Measurements from ENCODE around the gene APBB3.
"Not testable (repeated sequence)": the region's sequence is repeated elsewhere in the genome, so short reads cannot be mapped to it uniquely, and the experiment has no call there.

The APBB3 gene

GRCh38 chr5:140564196-140565023 lies at the start of gene APBB3, which contains the start of gene SLC35A4:
Gene APBB3 (minus strand): TSS chr5:140564598. CDS start chr5:140564245, 353 bp downstream.
Gene SLC35A4 (plus strand): TSS chr5:140564828. CDS start chr5:140567170, 2,342 bp downstream.
- peak; percentile 99 for DNase-seq (ENCODE audit: low spot score)

- DNase-seq (ENCODE audit: low spot score): no peak
Measured at GRCh38 chr5:140611020-140611521, 46.7 kb upstream of the APBB3 start.

GRCh38 chr5:140609126-140609525 lies 44.7 kb upstream of the APBB3 start:
- DNase-seq (ENCODE audit: low spot score): no peak

- DNase-seq (ENCODE audit: low spot score): no peak
Measured at GRCh38 chr5:140608722-140609121, 44.3 kb upstream of the APBB3 start.

- no peak for DNase-seq (ENCODE audit: low spot score)
Measured at GRCh38 chr5:140607031-140607430, 42.6 kb upstream of the APBB3 start.

- DNase-seq (ENCODE audit: low spot score): no peak
Measured at GRCh38 chr5:140605879-140606278, 41.5 kb upstream of the APBB3 start.

GRCh38 chr5:140603734-140604133 lies 39.3 kb upstream of the APBB3 start:
- no peak for DNase-seq (ENCODE audit: low spot score)

- not testable (repeated sequence) for DNase-seq (ENCODE audit: low spot score)
Measured at GRCh38 chr5:140603446-140603698, 39.0 kb upstream of the APBB3 start.

- no peak for DNase-seq (ENCODE audit: low spot score)
Measured at GRCh38 chr5:140602147-140602546, 37.7 kb upstream of the APBB3 start.

GRCh38 chr5:140600096-140600495 lies 35.7 kb upstream of the APBB3 start:
- no peak for DNase-seq (ENCODE audit: low spot score)

GRCh38 chr5:140598836-140599235 lies 34.4 kb upstream of the APBB3 start:
- DNase-seq (ENCODE audit: low spot score): no peak

GRCh38 chr5:140596321-140596741 lies 31.9 kb upstream of the APBB3 start:
- no peak for DNase-seq (ENCODE audit: low spot score)

GRCh38 chr5:140595538-140596300 lies 31.3 kb upstream of the APBB3 start:
- DNase-seq (ENCODE audit: low spot score): no peak

GRCh38 chr5:140594169-140594568 lies 29.8 kb upstream of the APBB3 start:
- no peak for DNase-seq (ENCODE audit: low spot score)

GRCh38 chr5:140593070-140593469 lies 28.7 kb upstream of the APBB3 start:
- not testable (repeated sequence) for DNase-seq (ENCODE audit: low spot score)

- DNase-seq (ENCODE audit: low spot score): no peak
Measured at GRCh38 chr5:140591747-140592372, 27.5 kb upstream of the APBB3 start.

- no peak for DNase-seq (ENCODE audit: low spot score)
Measured at GRCh38 chr5:140590861-140591260, 26.5 kb upstream of the APBB3 start.

- DNase-seq (ENCODE audit: low spot score): no peak
Measured at GRCh38 chr5:140588311-140589070, 24.1 kb upstream of the APBB3 start.

- DNase-seq (ENCODE audit: low spot score): no peak
Measured at GRCh38 chr5:140587495-140587894, 23.1 kb upstream of the APBB3 start.

- not testable (repeated sequence) for DNase-seq (ENCODE audit: low spot score)
Measured at GRCh38 chr5:140579188-140579747, 14.9 kb upstream of the APBB3 start.

- no peak for DNase-seq (ENCODE audit: low spot score)
Measured at GRCh38 chr5:140576776-140577201, 12.4 kb upstream of the APBB3 start.

- no peak for DNase-seq (ENCODE audit: low spot score)
Measured at GRCh38 chr5:140575309-140575708, 10.9 kb upstream of the APBB3 start.
